ENCODE results near the gene ARHGAP25.

The ARHGAP25 gene

GRCh38 chr2:68764041-68764805 lies 29.6 kb downstream of the ARHGAP25 start:
- no peak overlapping the region for H3K4me3 ChIP-seq (replicated peaks in 1 of 2; ENCODE audit: low read depth in 2 of 2, low read length in 2 of 2)
- TF ChIP-seq, protein P1, sequence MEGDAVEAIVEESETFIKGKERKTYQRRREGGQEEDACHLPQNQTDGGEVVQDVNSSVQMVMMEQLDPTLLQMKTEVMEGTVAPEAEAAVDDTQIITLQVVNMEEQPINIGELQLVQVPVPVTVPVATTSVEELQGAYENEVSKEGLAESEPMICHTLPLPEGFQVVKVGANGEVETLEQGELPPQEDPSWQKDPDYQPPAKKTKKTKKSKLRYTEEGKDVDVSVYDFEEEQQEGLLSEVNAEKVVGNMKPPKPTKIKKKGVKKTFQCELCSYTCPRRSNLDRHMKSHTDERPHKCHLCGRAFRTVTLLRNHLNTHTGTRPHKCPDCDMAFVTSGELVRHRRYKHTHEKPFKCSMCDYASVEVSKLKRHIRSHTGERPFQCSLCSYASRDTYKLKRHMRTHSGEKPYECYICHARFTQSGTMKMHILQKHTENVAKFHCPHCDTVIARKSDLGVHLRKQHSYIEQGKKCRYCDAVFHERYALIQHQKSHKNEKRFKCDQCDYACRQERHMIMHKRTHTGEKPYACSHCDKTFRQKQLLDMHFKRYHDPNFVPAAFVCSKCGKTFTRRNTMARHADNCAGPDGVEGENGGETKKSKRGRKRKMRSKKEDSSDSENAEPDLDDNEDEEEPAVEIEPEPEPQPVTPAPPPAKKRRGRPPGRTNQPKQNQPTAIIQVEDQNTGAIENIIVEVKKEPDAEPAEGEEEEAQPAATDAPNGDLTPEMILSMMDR (IDR thresholded peaks at IDR 0.05; ENCODE audit: low read depth, low read length) = no peak
- DNase-seq (ENCODE audit: low read depth in 2 of 2) = peak in 1 of 2 donors; percentile 34

- TF ChIP-seq, protein P1 (IDR thresholded peaks at IDR 0.05; ENCODE audit: low read depth, low read length) = no peak
- no peak overlapping the region for H3K4me3 ChIP-seq (replicated peaks in 1 of 2; ENCODE audit: low read depth in 2 of 2, low read length in 2 of 2)
- DNase-seq (ENCODE audit: low read depth in 2 of 2) = peak; percentile 60 to 84
Measured at GRCh38 chr2:68764806-68765311, 30.2 kb downstream of the ARHGAP25 start.

GRCh38 chr2:68765739-68766375 lies 31.2 kb downstream of the ARHGAP25 start:
- no peak overlapping the region for H3K4me3 ChIP-seq (replicated peaks in 1 of 2; ENCODE audit: low read depth in 2 of 2, low read length in 2 of 2)
- peak; percentile 25 to 60 for DNase-seq (ENCODE audit: low read depth in 2 of 2)
- TF ChIP-seq, protein P1 (IDR thresholded peaks at IDR 0.05; ENCODE audit: low read depth, low read length) = peak; percentile 13

- DNase-seq (ENCODE audit: low read depth in 2 of 2) = peak; percentile 74 to 81
- TF ChIP-seq, protein P1 (IDR thresholded peaks at IDR 0.05; ENCODE audit: low read depth, low read length) = no peak
- H3K4me3 ChIP-seq (replicated peaks in 1 of 2; ENCODE audit: low read depth in 2 of 2, low read length in 2 of 2) = no peak overlapping the region
Measured at GRCh38 chr2:68766376-68766845, 31.8 kb downstream of the ARHGAP25 start.

DNA sequence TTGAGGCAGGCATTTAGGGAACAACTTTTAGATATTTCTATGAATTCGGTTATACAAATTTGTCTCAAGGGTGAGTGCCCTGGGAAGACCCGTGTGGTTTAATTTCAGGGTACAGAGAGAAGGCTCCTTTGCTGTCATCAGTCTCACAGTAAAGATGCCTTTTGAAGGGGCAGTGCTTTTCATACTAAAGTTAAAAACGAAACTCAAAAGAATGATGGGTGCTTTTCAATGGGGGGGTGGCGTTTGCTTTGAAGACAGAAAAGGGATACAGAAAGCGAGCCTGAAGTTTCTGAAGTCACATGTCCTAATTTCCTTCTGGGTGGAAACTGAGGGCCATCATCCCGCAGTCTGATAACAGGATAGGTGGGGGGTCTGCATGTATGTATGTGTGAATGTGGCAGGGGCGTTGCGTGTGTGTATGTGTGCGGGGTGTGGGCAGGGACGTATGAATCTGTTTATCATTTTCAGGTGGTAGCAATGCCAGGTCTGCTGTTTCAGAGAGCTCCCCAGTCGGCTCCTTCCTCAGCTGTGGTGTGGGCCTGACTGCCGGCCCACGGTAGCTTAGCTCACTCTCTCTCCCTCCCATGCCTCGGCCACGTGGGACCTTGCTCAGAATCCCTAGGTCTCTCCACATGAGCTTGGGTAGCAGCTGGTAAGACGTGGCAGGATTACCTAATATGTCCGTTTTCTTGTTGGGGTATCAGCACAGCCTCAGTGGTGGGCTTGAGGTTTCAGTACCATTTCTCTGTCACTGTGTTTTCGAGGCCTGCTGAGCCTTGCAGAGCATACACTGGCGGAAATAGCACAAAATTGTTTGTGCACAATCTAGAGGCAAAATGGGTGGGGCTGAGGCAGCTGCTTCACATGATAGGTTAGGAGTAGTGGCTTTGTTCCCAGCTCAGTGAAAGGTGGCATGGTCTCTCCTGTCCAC lies 32.7 kb downstream of the ARHGAP25 start:
- TF ChIP-seq, protein P1 (IDR thresholded peaks at IDR 0.05; ENCODE audit: low read depth, low read length) = no peak
- no peak for DNase-seq (ENCODE audit: low read depth in 2 of 2)
- H3K4me3 ChIP-seq (replicated peaks in 1 of 2; ENCODE audit: low read depth in 2 of 2, low read length in 2 of 2) = no peak overlapping the region

DNA sequence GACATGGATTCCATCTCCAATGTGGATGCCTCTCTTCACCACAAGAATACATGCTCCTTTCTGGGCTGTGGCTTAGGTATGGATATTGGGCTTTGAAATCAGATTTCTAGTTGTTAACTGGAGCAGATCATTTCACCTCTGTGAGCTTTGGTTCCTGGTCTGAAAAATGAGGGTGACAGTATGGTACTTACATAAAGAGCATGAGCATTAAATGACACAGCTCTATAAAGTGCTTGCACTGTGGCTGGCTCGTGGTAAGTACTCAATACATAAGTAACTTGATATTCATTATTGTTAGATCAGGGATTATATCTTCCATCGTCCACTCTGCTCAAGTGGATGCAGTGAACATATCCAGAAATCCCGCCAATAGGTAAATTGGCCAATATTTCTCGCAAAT lies 33.4 kb downstream of the ARHGAP25 start:
- H3K4me3 ChIP-seq (replicated peaks in 1 of 2; ENCODE audit: low read depth in 2 of 2, low read length in 2 of 2) = no peak overlapping the region
- DNase-seq (ENCODE audit: low read depth in 2 of 2) = no peak
- TF ChIP-seq, protein P1 (IDR thresholded peaks at IDR 0.05; ENCODE audit: low read depth, low read length) = no peak
